GM19099 (cell line): ENCODE data around the gene SLC4A2.

ENCODE experiments used
- POLR2A ChIP-seq: IDR thresholded peaks from 3 replicates; pipeline ENCODE4 v1.6.1; 2011; ENCODE audit warnings: low read depth; ENCODE audit not compliant: insufficient read length; ENCODE audit errors: extremely low read depth

Gene SLC4A2

DNA sequence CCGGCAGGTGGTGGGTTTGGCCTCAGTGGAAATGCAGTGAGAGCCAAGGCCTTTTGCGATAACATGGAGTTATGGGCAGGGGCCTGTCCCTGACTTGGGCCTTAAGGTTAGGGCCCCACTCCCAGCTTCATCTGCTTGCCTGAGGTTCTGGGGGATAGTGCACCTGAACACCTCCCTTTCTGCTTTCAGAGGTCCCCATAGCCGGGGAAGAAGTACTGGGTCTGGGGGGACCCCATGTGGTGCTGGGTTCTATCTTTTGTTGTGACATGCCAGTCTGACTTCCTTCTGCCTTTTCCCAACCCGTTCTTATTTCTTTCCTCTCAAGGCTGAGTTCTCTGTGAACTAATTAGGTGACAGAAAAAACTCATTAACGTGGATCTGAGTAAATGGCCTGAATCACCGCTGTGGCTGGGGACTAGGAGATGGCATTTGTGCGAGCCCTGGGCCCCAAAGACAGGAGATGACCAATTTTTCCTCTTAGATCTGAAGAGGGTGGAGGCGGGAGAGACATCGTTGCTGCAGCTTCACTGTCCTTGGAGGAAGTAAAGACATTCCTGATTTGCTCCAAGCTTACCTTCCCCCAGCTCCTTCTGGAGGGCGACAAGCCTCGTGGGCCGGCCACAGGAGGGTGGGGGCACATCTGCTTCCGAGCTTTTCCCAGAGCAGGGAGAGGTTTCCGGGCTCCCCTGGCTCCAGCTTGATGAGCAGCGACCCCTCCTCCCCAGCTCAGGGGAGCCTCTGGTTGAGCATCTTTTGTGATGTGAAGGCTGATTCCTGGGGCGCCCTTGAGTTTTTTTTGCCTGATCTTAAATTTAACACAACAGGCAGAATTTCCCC is 28.8 kb downstream of the SLC4A2 start:
- no peak for TF ChIP-seq POLR2A

DNA sequence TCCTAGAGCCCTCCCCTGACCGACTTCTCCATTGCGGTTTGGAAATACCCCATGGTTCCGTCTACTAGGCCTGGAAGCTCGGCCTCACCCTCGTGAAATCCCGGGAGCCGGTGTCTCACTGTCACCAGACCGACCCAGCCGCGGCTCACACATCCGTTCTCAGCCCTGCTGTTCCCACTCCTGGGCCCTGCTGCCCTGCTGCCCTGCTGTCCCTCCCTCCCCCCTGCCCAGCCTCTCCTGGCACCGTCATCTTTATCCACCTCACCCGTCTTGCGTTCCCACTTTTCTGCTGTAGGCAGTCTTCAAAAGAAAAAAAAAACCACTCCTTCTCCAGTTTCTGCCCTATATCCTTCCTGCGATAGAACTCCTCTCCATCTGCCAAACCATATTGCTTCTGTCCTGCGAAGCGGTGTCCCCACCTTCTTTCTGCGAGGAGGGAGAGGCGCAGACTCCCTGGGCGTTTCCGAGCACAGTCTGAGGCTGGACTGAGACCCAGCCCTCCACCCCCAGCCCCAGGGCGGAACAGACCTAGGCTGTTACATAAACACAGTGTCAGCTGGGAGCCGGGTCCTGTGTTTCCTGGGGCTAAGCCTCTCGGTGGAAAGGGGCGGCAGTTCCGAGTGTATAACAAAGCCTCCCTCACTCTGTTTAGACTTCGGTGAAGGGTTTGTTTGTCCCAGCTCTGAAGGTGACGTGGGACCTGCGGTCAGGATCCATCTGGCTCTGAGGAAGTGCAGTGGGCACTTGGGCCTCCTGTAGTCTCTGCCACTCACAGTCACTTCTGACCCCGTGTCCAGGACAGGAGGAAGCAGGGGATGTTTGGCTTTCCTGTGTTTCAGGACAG is 29.7 kb downstream of the SLC4A2 start:
- TF ChIP-seq POLR2A: no peak

DNA sequence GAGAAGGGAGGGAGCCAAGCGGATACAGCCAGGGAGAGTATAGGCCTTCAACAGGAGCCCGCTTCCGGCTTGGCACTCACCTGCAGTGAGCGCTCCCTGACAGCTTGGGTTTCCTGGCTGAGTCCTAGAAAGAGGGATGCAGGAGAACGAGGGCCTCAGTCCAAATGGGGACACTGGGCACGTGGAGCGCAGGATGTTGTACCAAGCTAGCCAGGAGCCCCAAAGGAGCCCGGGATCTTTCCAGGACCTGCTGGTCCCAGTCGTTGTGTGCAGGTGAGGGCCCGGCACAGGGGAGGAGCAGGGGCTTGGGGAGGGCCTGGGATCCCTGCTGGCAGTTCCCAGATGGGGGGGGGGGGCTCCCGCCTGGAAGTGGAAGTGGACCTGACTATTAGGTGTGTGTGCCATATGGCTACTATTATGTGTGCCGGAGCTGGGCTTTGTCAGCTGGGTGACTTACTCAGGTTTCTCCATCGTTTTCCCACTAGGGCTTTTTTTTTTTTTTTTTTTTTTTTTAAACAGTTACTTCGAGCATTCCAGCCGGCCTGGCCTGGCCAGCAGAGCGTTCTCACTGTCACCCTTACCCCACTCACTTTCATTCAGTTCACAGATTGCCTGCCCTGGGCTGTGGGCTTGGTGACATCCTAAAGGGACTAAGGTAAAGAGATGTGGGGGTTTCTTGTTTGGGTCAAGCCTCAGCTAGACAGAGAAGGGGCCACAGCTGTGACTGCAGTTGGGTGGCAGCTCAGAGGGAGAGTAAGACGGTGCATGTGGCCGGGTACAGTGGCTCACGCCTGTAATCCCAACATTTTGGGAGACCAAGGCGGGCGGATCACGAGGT is 30.7 kb downstream of the SLC4A2 start:
- TF ChIP-seq POLR2A: no peak

DNA sequence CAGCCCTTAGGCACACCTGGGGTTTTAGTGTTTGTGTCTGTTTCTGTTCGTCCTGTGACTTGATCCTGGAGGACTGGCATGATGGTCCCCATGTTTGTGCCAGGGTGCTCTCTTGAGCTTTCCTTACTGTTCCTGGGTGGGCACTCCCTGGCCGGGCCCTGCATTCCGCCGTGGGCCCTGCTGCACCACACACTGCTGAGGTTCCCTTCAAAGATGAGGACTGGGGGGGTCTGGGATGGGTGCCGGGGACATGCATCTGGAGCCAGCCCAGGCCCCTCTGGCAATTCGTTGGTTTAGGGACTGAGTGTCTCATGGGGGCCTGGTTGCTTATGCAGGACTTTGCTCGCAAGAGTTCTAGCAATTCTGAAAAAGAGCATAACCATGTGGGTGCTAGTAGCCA is 31.6 kb downstream of the SLC4A2 start:
- TF ChIP-seq POLR2A: no peak

DNA sequence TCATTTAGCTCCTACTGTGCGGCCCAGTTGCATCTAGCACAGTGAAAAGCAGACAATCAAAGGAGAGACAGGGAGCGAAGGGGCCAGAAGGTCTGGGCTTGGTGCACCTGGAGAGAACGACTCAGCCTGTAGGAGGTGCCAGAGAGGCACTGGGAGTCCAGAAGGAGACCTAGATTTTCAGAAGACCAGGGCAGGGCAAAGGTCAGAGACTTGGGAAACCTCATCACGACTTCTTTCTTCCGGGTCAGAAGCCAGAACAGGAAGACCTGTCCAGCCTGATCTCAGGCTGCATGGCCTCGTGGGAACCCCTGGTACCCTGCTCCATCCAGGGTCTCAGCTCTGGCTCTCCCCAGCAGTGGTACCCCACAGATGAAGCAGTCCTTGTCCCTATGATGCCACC is 32.0 kb downstream of the SLC4A2 start:
- no peak for TF ChIP-seq POLR2A

DNA sequence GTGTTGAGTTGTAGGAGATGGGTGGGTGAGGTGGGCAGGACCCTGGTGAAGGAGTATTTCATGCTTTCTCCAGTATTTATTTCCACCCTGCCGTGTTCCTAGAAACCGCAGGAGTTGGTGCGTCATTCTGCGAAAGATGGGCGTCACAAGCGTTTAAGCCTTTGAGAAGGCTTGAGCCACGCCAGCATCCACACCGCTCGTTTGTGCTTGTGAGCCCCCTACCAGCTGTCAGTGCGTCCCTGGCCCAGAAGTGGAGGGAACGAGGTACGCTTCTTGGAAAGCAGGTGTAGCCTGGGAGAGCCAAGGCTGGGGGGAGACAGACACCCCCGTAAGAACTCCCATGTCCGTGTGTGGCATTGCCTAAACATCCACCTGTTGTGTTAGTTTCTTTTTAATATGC is 32.6 kb downstream of the SLC4A2 start:
- TF ChIP-seq POLR2A: no peak

DNA sequence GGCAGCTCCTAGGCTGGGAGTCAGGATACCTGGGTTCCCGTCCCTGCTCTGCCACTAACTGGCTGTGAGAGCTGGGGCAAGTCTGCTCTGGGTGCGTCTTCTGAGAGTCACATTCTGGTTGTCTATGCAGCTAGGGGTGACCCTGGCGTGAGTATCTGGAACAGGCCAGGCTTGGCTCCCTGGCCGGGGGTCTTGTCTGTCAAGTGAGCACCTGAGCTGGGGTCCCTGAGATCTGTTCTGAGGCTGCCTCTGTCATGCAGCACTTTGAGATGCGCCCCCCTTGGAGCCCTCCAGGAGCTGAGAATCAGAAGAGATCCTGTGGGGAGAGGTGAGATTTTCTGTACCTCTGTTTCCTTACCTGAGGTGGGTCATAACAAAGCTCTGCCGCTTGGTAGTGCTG is 34.4 kb downstream of the SLC4A2 start:
- TF ChIP-seq POLR2A: no peak

DNA sequence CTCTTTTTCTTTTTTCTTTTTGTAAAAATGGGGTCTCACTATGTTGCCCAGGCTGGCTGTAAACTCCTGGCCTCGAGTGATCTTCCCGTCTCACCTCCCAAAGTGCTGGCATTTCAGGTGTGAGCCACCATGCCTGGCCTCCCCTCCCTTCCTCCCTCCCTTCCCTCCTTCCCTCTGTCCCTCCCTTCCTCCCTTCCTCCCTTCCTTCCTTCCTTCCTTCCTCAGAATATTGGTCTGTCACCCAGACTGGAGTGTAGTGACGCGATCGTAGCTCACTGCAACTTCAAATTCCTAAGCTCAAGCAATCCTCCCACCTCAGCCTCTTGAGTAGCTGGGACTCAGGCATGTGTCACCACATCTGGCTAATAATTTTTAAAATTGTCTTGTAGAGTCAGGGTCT is 35.3 kb downstream of the SLC4A2 start:
- no peak for TF ChIP-seq POLR2A

DNA sequence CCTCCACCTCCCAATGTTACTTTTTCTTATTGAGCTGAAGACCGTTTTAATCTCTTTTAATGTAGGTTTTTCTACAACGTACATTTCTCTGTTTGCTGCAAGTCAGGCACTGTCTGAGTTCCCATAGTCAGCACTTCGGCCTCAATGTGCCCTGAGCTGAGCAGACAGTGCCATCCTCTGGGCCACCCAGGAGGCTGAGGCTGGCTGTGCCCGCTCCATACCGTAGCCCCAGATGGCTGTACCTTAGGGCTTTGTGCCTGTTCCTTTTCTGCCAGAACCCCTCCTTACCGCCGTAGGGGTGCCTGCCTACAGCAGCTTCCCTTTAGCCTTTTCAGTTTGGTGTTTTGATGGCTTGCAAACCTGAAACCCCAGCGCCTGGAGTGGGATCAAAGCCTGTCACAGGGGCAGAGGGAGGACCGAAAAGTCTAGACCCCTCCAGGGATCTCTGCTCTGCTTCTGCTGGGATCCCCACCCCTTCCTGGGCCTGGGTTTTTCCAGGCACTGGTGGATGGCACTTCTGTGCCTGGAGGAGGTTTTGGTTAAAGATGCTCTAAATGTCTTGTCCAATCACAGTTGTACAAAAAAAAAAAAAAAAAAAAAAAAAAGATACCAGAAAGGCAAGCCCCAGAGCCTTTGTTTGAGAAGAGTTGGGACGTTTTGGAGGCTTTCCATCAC is 35.9 kb downstream of the SLC4A2 start:
- TF ChIP-seq POLR2A: no peak

DNA sequence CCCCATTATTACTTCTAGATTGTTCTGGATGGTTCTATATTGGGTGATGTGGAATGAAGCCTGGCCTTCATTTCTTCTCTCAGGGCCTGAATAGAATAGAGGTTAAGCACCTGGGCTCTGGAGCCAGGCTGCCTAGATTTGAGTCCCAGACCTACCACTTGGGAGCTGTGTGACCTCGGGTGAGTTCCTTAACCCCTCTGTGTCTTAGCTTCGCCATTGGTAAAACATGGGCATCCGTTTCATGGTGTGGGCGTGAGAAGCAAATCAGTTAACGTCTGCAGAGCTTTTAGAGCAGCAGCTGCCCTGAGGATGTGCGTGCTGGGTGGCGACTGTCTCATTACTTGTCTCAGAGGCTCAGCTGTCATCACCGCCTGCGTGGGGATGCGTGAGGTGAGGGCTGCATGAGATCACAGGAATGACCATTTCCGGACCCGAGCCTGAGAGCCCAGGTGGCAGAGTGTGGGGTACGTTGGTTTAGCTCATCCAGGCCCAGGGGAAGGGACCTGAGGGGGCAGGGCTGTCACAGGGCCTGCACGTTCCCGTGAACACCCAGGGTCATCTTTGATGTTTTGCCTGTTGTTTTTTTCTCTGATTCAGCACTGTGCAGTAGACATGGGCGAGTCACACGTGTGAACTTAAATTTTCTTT is 36.6 kb downstream of the SLC4A2 start:
- no peak for TF ChIP-seq POLR2A

DNA sequence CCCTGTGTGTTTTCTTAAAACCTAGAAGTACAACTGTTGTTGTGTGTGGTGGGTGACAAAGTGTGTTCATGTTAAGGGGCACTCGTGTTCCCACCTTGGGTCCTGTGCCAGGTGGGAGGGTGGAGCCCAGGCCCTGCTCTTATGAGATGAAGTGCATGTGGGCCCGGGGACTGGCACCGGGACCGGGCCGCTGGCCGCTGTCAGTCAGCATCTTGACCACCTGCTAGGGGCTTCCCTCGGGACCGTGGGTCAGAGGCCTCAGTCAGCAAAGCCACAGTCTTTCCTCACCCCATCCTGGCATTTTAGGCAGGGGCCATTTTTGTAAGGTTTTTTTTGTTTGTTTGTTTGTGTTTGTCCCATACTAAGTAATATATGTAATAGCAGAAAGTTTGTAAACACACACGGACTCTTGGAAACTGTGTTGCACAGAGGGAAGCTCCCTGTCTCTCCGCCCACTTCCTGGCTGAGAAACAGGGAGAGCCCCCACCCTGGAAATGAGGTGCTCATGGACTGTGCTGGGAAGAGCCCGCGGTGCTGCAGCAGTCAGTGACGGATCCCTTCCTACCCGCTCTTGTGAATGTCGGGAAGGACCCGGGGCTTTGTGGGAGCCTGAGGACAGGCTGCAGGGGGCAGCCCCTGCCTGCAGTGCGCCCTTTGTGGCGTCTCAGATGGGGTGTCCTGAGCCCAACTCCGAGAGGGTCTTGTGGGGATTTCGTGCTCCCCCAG is 40.3 kb downstream of the SLC4A2 start:
- TF ChIP-seq POLR2A: no peak

DNA sequence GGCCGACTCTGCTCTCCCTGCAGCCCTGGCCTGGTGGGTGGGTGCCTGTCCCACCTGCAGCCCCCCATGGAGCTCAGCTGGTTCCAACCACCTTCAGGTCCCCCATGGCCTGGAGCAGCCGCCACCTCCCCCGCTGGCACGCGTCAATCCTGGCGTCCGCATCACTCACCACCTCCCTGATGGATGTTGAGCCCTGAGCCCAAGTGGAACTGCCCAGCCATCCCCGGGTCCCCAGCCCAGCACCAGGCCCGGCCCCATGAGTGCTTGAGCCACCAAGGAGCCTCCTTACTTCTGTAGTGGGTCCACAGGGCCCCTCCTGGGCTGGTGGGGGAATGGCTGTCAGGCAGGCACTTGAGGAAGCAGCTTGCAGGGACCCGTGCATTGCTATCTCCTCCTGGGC is 41.5 kb downstream of the SLC4A2 start:
- no peak for TF ChIP-seq POLR2A

DNA sequence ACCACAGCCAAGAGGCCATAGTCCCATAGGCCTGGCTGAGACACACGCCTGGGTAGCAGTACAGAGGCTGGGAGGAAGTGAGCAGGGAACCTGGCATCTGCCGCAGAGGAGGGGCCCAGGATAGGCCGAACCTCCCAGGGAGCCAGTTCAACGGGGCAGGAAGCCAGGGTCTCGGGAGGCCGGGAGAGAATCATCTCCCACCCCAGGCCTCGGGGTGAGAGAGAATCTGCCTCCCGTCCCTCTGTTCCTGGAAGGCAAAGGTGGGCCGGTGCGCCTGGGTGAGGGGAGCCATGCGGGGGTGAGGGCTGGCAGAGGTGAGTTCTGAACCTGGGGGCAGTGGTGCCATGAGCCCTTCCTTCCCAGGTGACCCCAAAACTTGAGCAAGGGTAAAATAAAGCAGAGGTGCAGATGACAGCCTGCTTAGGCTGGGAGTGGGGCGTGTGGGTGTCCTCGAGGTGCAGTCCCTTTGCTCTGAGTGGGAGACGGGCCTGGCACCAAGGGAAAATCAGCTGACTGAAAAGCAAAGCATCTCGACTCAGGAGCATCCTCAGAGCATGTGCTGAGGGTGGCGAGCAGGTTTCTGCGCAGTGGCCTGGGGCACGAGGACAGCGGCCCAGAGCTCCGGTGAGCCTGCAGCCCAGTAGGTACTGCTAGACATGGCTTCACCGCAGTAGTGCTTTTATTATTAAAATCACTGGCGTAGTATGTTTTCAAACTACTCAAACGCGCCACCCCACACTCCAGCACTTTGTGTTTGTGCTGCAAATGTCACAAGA is 42.4 kb downstream of the SLC4A2 start:
- TF ChIP-seq POLR2A: no peak
